Hematopoietic multipotent progenitor cell treated with erythropoietin and hydrocortisone succinate and interleukin-3 and kit ligand, for 15 days (in vitro differentiated cells): ENCODE results near the gene SOCS7.

Source experiments
- DNase-seq: peaks from one replicate; pipeline ENCODE4 v3.0.0-alpha.2; 2015; ENCODE audit warnings: low spot score

SOCS7 gene

GRCh38 chr17:38338053-38338452, 13.6 kb upstream of the SOCS7 start:
- DNase-seq, result no peak

- DNase-seq, result no peak
These were observed 13.1 kb upstream of the SOCS7 start for GRCh38 chr17:38338535-38338934.

- DNase-seq, result no peak
These were observed 11.8 kb upstream of the SOCS7 start for GRCh38 chr17:38339891-38340290.

- DNase-seq, result peak; percentile 18
These were observed 10.5 kb upstream of the SOCS7 start for GRCh38 chr17:38341035-38341721.

- DNase-seq, result no peak
These were observed 8.6 kb upstream of the SOCS7 start for GRCh38 chr17:38342886-38343607.

GRCh38 chr17:38343608-38344419, 7.8 kb upstream of the SOCS7 start, which contains the start of gene GPR179:
GPR179 (minus strand) TSS chr17:38343956; CDS start chr17:38343789, 167 bp downstream.
- DNase-seq, result no peak

- DNase-seq, result no peak
These were observed 7.3 kb upstream of the SOCS7 start for GRCh38 chr17:38344420-38344745.

- no peak for DNase-seq
These were observed 5.9 kb upstream of the SOCS7 start for GRCh38 chr17:38345743-38346142.

GRCh38 chr17:38349097-38349730, 2.4 kb upstream of the SOCS7 start:
- peak; percentile 84 for DNase-seq

GRCh38 chr17:38350035-38350434, 1.6 kb upstream of the SOCS7 start:
- no peak for DNase-seq

- no peak for DNase-seq
These were observed 821 bp downstream of the SOCS7 start for GRCh38 chr17:38352245-38353085.

GRCh38 chr17:38353086-38353604, 1.5 kb downstream of the SOCS7 start:
- no peak for DNase-seq

GRCh38 chr17:38353668-38354067, 2.0 kb downstream of the SOCS7 start:
- DNase-seq, result no peak

- no peak for DNase-seq
These were observed 2.8 kb downstream of the SOCS7 start for GRCh38 chr17:38354466-38354865.

GRCh38 chr17:38355251-38355650, 3.6 kb downstream of the SOCS7 start:
- DNase-seq, result no peak

- DNase-seq, result no peak
These were observed 6.0 kb downstream of the SOCS7 start for GRCh38 chr17:38357486-38358123.

GRCh38 chr17:38358586-38359513, 7.2 kb downstream of the SOCS7 start:
- DNase-seq, result no peak

- DNase-seq, result no peak
These were observed 10.2 kb downstream of the SOCS7 start for GRCh38 chr17:38361694-38362465.

GRCh38 chr17:38363016-38363415, 11.4 kb downstream of the SOCS7 start:
- DNase-seq, result no peak
